KMS-11 (cell line): Measurements from ENCODE around the gene PRUNE2.

Experiments
- H2AFZ ChIP-seq: fragments of 200-600 bp; sonication (generic); 2 replicates; pipeline ENCODE4 v1.6.1; 2016; ENCODE audit warnings: antibody characterized with exemption, mixed run types, low read depth
- H3K27ac ChIP-seq: fragments of 200-600 bp; sonication (generic); 2 replicates; pipeline ENCODE4 v1.6.1; 2016; ENCODE audit warnings: mild to moderate bottlenecking, mixed run types
- H3K27me3 ChIP-seq: fragments of 200-600 bp; sonication (generic); 2 replicates; pipeline ENCODE4 v1.6.1; 2017; ENCODE audit warnings: mild to moderate bottlenecking, low read depth, mixed run types, moderate library complexity; ENCODE audit not compliant: insufficient read depth
- H3K36me3 ChIP-seq: fragments of 200-600 bp; sonication (generic); 2 replicates; pipeline ENCODE4 v1.6.1; 2017; ENCODE audit warnings: mild to moderate bottlenecking, mixed run types; ENCODE audit not compliant: insufficient read depth
- H3K4me1 ChIP-seq: fragments of 200-600 bp; sonication (generic); 2 replicates; pipeline ENCODE4 v1.6.1; 2016; ENCODE audit warnings: mild to moderate bottlenecking, low read depth, mixed run types; ENCODE audit not compliant: poor library complexity, severe bottlenecking
- H3K4me2 ChIP-seq: fragments of 200-600 bp; sonication (generic); 2 replicates; pipeline ENCODE4 v1.7.0; 2016; ENCODE audit warnings: mild to moderate bottlenecking, mixed run types
- H3K4me3 ChIP-seq: fragments of 200-600 bp; sonication (generic); IDR thresholded peaks from 2 replicates; pipeline ENCODE4 v1.6.1; 2017; ENCODE audit warnings: low read depth, low read length, mixed read lengths; ENCODE audit not compliant: insufficient read depth
- H3K79me2 ChIP-seq: fragments of 200-600 bp; sonication (generic); 2 replicates; pipeline ENCODE4 v1.6.1; 2016; ENCODE audit warnings: low read depth, mixed run types; ENCODE audit not compliant: insufficient read depth
- H3K9ac ChIP-seq: fragments of 200-600 bp; sonication (generic); 2 replicates; pipeline ENCODE4 v1.6.1; 2016; ENCODE audit warnings: mild to moderate bottlenecking, mixed run types
- H4K20me1 ChIP-seq: fragments of 200-600 bp; sonication (generic); 2 replicates; pipeline ENCODE4 v1.6.1; 2016; ENCODE audit warnings: mild to moderate bottlenecking, mixed run types; ENCODE audit not compliant: insufficient read depth
- CTCF ChIP-seq: fragments of 200-600 bp; sonication (generic); conservative IDR thresholded peaks from 2 replicates; pipeline ENCODE4 v1.6.1; 2017; ENCODE audit warnings: low read depth, mild to moderate bottlenecking, antibody characterized with exemption, low read length, moderate library complexity, mixed read lengths

PRUNE2 gene

GRCh38 chr9:76789840-76790239 lies 116.1 kb downstream of the PRUNE2 start:
- H3K79me2 ChIP-seq: no peaks in the 10 kb centered on the region
- H3K9ac ChIP-seq: no peak overlapping the region
- no peaks in the 10 kb centered on the region for H3K36me3 ChIP-seq
- no peak overlapping the region for H3K4me3 ChIP-seq
- H4K20me1 ChIP-seq: no peaks in the 10 kb centered on the region
- no peak overlapping the region for H3K27ac ChIP-seq
- H3K27me3 ChIP-seq: no peaks in the 10 kb centered on the region
- no peaks in the 10 kb centered on the region for H3K4me1 ChIP-seq
- TF ChIP-seq CTCF: no peak
- H2AFZ ChIP-seq: no peak overlapping the region
- no peak overlapping the region for H3K4me2 ChIP-seq

DNA sequence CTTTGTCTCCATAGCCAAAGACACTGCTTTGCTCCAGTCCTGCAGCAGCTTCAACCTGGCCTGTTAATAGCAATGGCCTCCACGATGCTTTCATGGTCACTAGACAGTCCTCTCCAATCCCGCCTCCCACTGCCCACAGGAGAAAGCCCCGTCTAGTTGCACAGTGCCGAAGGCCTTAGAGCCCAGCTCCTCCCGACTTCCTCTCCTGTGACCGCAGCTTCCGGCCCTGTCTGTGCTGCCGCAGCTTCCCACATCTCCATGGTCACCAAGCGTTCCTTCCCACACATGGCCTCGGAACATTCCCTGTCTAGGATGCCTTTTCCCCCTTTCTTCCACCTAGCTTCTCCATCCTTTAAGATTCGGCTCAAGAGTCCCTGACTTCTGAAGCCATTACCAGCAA lies 118.2 kb downstream of the PRUNE2 start:
- TF ChIP-seq CTCF: no peak
- H3K79me2 ChIP-seq: no peaks in the 10 kb centered on the region
- no peak overlapping the region for H3K4me3 ChIP-seq
- no peaks in the 10 kb centered on the region for H4K20me1 ChIP-seq
- H3K27me3 ChIP-seq: no peaks in the 10 kb centered on the region
- H2AFZ ChIP-seq: no peak overlapping the region
- no peaks in the 10 kb centered on the region for H3K4me1 ChIP-seq
- H3K36me3 ChIP-seq: no peaks in the 10 kb centered on the region
- no peak overlapping the region for H3K27ac ChIP-seq
- H3K9ac ChIP-seq: no peak overlapping the region
- H3K4me2 ChIP-seq: no peak overlapping the region

DNA sequence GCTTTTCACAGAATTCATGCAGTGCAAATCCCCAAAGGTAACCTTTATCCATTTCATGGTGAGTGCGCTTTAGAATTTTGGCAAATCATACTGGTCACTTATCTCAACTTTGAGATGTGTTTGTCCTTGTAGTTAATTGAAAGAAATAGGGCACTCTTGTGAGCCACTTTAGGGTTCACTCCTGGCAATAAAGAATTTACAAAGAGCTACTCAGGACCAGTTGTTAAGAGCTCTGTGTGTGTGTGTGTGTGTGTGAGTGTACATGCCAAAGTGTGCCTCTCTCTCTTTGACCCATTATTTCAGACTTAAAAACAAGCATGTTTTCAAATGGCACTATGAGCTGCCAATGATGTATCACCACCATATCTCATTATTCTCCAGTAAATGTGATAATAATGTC lies 120.4 kb downstream of the PRUNE2 start:
- H3K9ac ChIP-seq: no peak overlapping the region
- H3K4me1 ChIP-seq: no peaks in the 10 kb centered on the region
- no peak overlapping the region for H3K4me2 ChIP-seq
- H3K27me3 ChIP-seq: no peaks in the 10 kb centered on the region
- no peak overlapping the region for H3K4me3 ChIP-seq
- TF ChIP-seq CTCF: no peak
- no peak overlapping the region for H3K27ac ChIP-seq
- H3K36me3 ChIP-seq: no peaks in the 10 kb centered on the region
- no peaks in the 10 kb centered on the region for H3K79me2 ChIP-seq
- H2AFZ ChIP-seq: no peak overlapping the region
- no peaks in the 10 kb centered on the region for H4K20me1 ChIP-seq

GRCh38 chr9:76784881-76785280 lies 121.0 kb downstream of the PRUNE2 start:
- Histone ChIP-seq H3K36me3 (no peaks in the 10 kb centered on the region), H2AFZ (no peak overlapping the region), H4K20me1 (no peaks in the 10 kb centered on the region), H3K4me2 (no peak overlapping the region), H3K9ac (no peak overlapping the region), H3K4me3 (no peak overlapping the region), H3K27me3 (no peaks in the 10 kb centered on the region), H3K4me1 (no peaks in the 10 kb centered on the region), H3K27ac (no peak overlapping the region), H3K79me2 (no peaks in the 10 kb centered on the region)
- no peak for TF ChIP-seq CTCF
